ENCODE results near the gene PPCDC.

The PPCDC gene

GRCh38 chr15:75050283-75050682, 26.9 kb downstream of the PPCDC start:
- H4K20me1 ChIP-seq (ENCODE audit: insufficient read depth, low read length, poor library complexity, severe bottlenecking), result no peaks in the 10 kb centered on the region
- H2AFZ ChIP-seq (ENCODE audit: low read length), result no peak overlapping the region
- peaks cover 6% of the 10 kb centered on the region; the same call in 1 of the 2 replicates for H3K36me3 ChIP-seq (ENCODE audit: insufficient read depth, low read length)
- H3K9ac ChIP-seq (ENCODE audit: low read depth, low read length, poor library complexity, severe bottlenecking), result no peak overlapping the region
- no peaks in the 10 kb centered on the region for H3K9me2 ChIP-seq (replicated peaks; ENCODE audit: low read depth, low read length)
- peaks cover 43% of the 10 kb centered on the region for H3K4me1 ChIP-seq (ENCODE audit: insufficient read depth, low read length, poor library complexity, severe bottlenecking)
- H3K27me3 ChIP-seq (ENCODE audit: insufficient read depth, low read length, poor library complexity, severe bottlenecking), result no peaks in the 10 kb centered on the region
- no peak overlapping the region for H3K4me3 ChIP-seq (ENCODE audit: low read length, poor library complexity, severe bottlenecking)
- no peak for TF ChIP-seq CTCF (conservative IDR thresholded peaks at IDR 0.05; ENCODE audit: low read length)
- no peaks in the 10 kb centered on the region for H3K9me3 ChIP-seq (ENCODE audit: insufficient read depth, low read depth, low read length)
- 0 out of 2 replicates have a peak, but pooled peaks cover 2% of the 10 kb centered on the region for H3F3A ChIP-seq (ENCODE audit: low read depth)
- peaks cover 33% of the 10 kb centered on the region for H3K79me2 ChIP-seq (ENCODE audit: insufficient read depth, low read length)
- no peak overlapping the region for H3K4me2 ChIP-seq (ENCODE audit: low read depth, low read length, poor library complexity, severe bottlenecking)

GRCh38 chr15:75051191-75051608, 27.8 kb downstream of the PPCDC start:
- Histone ChIP-seq H2AFZ (ENCODE audit: low read length) (no peak overlapping the region), H4K20me1 (ENCODE audit: insufficient read depth, low read length, poor library complexity, severe bottlenecking) (no peaks in the 10 kb centered on the region), H3K9me3 (ENCODE audit: insufficient read depth, low read depth, low read length) (no peaks in the 10 kb centered on the region), H3K4me1 (ENCODE audit: insufficient read depth, low read length, poor library complexity, severe bottlenecking) (peaks cover 36% of the 10 kb centered on the region), H3K9me2 (replicated peaks; ENCODE audit: low read depth, low read length) (no peaks in the 10 kb centered on the region), H3K9ac (ENCODE audit: low read depth, low read length, poor library complexity, severe bottlenecking) (no peak overlapping the region), H3K36me3 (ENCODE audit: insufficient read depth, low read length) (peaks cover 6% of the 10 kb centered on the region; the same call in 1 of the 2 replicates), H3K4me2 (ENCODE audit: low read depth, low read length, poor library complexity, severe bottlenecking) (no peak overlapping the region), H3F3A (ENCODE audit: low read depth) (peaks cover 5% of the 10 kb centered on the region; the same call in 1 of the 2 replicates), H3K79me2 (ENCODE audit: insufficient read depth, low read length) (peaks cover 23% of the 10 kb centered on the region; the same call in 1 of the 2 replicates), H3K4me3 (ENCODE audit: low read length, poor library complexity, severe bottlenecking) (no peak overlapping the region), H3K27me3 (ENCODE audit: insufficient read depth, low read length, poor library complexity, severe bottlenecking) (no peaks in the 10 kb centered on the region)
- TF ChIP-seq EZH2phosphoT487 (IDR thresholded peaks at IDR 0.05; ENCODE audit: borderline replicate concordance) (no peak), CTCF (conservative IDR thresholded peaks at IDR 0.05; ENCODE audit: low read length) (no peak)

- Histone ChIP-seq H3K9me3 (ENCODE audit: insufficient read depth, low read depth, low read length) (no peaks in the 10 kb centered on the region), H2AFZ (ENCODE audit: low read length) (no peak overlapping the region), H4K20me1 (ENCODE audit: insufficient read depth, low read length, poor library complexity, severe bottlenecking) (no peaks in the 10 kb centered on the region), H3K36me3 (ENCODE audit: insufficient read depth, low read length) (peaks cover 6% of the 10 kb centered on the region; the same call in 1 of the 2 replicates), H3K4me3 (ENCODE audit: low read length, poor library complexity, severe bottlenecking) (no peak overlapping the region), H3K9ac (ENCODE audit: low read depth, low read length, poor library complexity, severe bottlenecking) (no peak overlapping the region), H3K4me2 (ENCODE audit: low read depth, low read length, poor library complexity, severe bottlenecking) (no peak overlapping the region), H3K4me1 (ENCODE audit: insufficient read depth, low read length, poor library complexity, severe bottlenecking) (peaks cover 31% of the 10 kb centered on the region), H3K79me2 (ENCODE audit: insufficient read depth, low read length) (peaks cover 18% of the 10 kb centered on the region; the same call in 1 of the 2 replicates), H3K27me3 (ENCODE audit: insufficient read depth, low read length, poor library complexity, severe bottlenecking) (no peaks in the 10 kb centered on the region), H3K9me2 (replicated peaks; ENCODE audit: low read depth, low read length) (no peaks in the 10 kb centered on the region), H3F3A (ENCODE audit: low read depth) (peaks cover 5% of the 10 kb centered on the region; the same call in 1 of the 2 replicates)
- TF ChIP-seq CTCF (conservative IDR thresholded peaks at IDR 0.05; ENCODE audit: low read length), result no peak
- no peak for TF ChIP-seq EZH2phosphoT487 (IDR thresholded peaks at IDR 0.05; ENCODE audit: borderline replicate concordance)
These were observed 28.3 kb downstream of the PPCDC start for GRCh38 chr15:75051711-75052110.
